CD4-positive, CD25-positive, alpha-beta regulatory T cell (primary cell): ENCODE results near the gene DESI2. TPM values are rescaled to one million over a fixed set of nuclear protein-coding genes. Genes with fewer than 3 reads are reported as not detected.

Source experiments
- ATAC-seq, 2 donors: fragments of 150-1000 bp; cut with Tn5 transposase; one replicate each; pipeline ENCODE4 v1.10.0; 2021; ENCODE audit warnings: low read depth in 2 of 2, moderate number of reproducible peaks in 2 of 2, moderate library complexity in 1 of 2
- DNase-seq, 3 donors: peaks; one replicate each; pipeline versions ENCODE4 v3.0.0 to v3.0.0-alpha.2; 2012 to 2022; ENCODE audit warnings: mixed read lengths in 1 of 3
- H3K27ac ChIP-seq: one replicate; pipeline ENCODE4 v1.7.0; 2013; ENCODE audit warnings: mild to moderate bottlenecking, low read length; ENCODE audit not compliant: insufficient read depth, poor library complexity, severe bottlenecking
- H3K27me3 ChIP-seq: one replicate; pipeline ENCODE4 v1.7.0; 2013; ENCODE audit warnings: low read length; ENCODE audit not compliant: control insufficient read depth, insufficient read depth
- H3K36me3 ChIP-seq: one replicate; pipeline ENCODE4 v1.7.0; 2013; ENCODE audit warnings: mild to moderate bottlenecking, low read length, moderate library complexity; ENCODE audit not compliant: control insufficient read depth, insufficient read depth
- H3K4me1 ChIP-seq: 2 replicates; pipeline ENCODE4 v1.7.0; 2013; ENCODE audit warnings: mild to moderate bottlenecking, low read length; ENCODE audit not compliant: insufficient read depth, control insufficient read depth, poor library complexity, severe bottlenecking
- H3K4me3 ChIP-seq: one replicate; pipeline ENCODE4 v1.7.0; 2013; ENCODE audit warnings: low read depth, mild to moderate bottlenecking, low read length, moderate library complexity
- H3K9me3 ChIP-seq, 2 experiments: 1 replicate in 1 of 2; 2 replicates in 1 of 2; pipeline ENCODE4 v1.7.0; 2013; ENCODE audit warnings: low read length in 2 of 2, mild to moderate bottlenecking in 1 of 2, moderate library complexity in 1 of 2; ENCODE audit not compliant: control insufficient read depth in 2 of 2
- H3K27ac Mint-ChIP-seq, 3 donors: one replicate each; pipeline ENCODE4 v1.8.0; 2020 to 2022; ENCODE audit warnings: mild to moderate bottlenecking in 3 of 3, mixed read lengths in 3 of 3, moderate library complexity in 2 of 3
- H3K27me3 Mint-ChIP-seq: one replicate; pipeline ENCODE4 v1.8.0; 2022; ENCODE audit warnings: mild to moderate bottlenecking, mixed read lengths
- H3K36me3 Mint-ChIP-seq: one replicate; pipeline ENCODE4 v1.8.0; 2020; ENCODE audit warnings: mixed read lengths
- H3K4me1 Mint-ChIP-seq, 4 donors: one replicate each; pipeline ENCODE4 v1.8.0; 2020 to 2022; ENCODE audit warnings: mixed read lengths in 4 of 4, mild to moderate bottlenecking in 1 of 4
- H3K4me3 Mint-ChIP-seq, 4 donors: one replicate each; pipeline ENCODE4 v1.8.0; 2020 to 2022; ENCODE audit warnings: mild to moderate bottlenecking in 4 of 4, mixed read lengths in 4 of 4, moderate library complexity in 3 of 4
- H3K9me3 Mint-ChIP-seq, 7 donors: one replicate each; pipeline ENCODE4 v1.8.0; 2020 to 2022; ENCODE audit warnings: mixed read lengths in 7 of 7, mild to moderate bottlenecking in 3 of 7, moderate library complexity in 2 of 7
- polyA plus RNA-seq, 4 donors: library from polyadenylated mRNA; unstranded; fragments of 300-500 nt; fragmentation: Illumina TruSeq; gene quantifications; one replicate each; pipeline ENCODE4 v1.2.3, GENCODE V29; 2021
- total RNA-seq: library from RNA; stranded (reverse); gene quantifications from one replicate; pipeline ENCODE4 v1.2.3, GENCODE V29; 2022

The DESI2 gene
- total and polyA plus RNA-seq, 5 donors from 2014 or later = 15.6 to 23.7 (median 18.4) TPM

DNA sequence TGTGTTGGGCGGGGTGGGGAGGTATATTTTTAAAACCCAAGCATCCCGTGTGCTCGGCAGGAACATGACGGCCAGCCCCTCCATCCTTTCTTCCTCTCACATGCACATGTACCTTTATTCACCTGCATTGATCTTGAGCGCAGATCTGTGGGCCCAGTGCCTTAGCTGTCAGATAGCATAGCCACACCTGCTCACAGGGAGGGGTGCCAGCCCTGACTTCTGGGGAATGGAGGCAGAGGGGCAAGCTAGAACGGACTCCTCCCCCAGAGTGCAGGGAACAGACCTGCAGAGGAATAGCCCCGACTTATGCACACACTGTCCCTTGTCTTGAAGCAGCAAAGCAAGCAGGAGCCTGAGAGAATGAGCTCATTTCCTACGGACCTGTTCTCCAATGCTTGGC, 56.1 kb downstream of the DESI2 start:
- no peak for DNase-seq

DNA sequence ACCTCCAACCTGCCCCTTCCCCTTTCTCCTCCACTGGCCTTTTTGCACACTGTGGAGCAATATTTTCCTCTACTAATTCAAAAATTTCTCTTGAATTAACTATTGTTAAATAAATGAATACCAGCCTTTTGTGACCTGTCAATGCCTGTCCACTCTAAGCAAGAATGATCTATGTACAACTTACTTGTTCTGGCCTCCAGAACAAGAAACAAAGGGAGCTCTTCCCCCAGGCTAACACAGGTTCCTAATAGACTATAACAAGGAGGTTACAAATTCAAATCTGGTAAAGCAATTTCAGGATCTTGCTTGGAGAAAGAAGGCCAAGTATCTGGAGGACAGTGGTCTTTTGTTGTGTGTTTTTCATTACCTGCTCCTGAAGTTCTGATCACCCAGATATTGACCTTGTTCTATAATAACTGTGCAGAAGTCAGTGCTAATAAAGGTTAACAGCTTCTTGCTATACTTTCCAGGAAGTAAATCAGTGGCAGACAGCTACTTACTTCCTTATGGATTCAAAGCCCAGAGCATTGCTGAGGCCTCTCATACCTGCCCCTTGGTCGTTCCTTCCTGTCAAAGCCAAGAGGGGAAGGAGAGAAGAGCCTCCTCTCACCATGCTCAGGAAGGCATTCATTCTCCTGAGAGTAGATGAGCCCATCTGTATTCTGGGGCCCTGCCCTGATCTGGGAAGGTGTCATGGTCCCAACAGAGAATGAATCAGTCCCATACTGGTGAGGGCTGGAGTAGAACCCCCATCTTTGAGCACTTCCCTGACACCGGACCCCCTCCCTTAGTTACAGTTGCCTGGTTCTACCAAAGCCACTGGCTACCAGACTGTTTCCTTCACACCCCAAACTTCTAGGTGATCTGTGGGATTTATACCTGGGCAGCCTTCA, 56.8 kb downstream of the DESI2 start:
- Mint-ChIP-seq H3K27ac (no peak overlapping the region), H3K36me3 (peaks cover 16% of the 10 kb centered on the region), H3K27me3 (no peaks in the 10 kb centered on the region), H3K9me3 (peaks cover 0 to 3% (median 0%) of the 10 kb centered on the region in 7 donors), H3K4me3 (no peak overlapping the region), H3K4me1 (peaks cover 0 to 2% (median 0%) of the 10 kb centered on the region in 4 donors)
- DNase-seq = no peak
- no peak overlapping the region for H3K4me3 ChIP-seq
- no peaks in the 10 kb centered on the region for H3K4me1 ChIP-seq
- H3K27ac ChIP-seq = no peak overlapping the region
- no peak for ATAC-seq
- peaks cover 21% of the 10 kb centered on the region for H3K36me3 ChIP-seq
- no peaks in the 10 kb centered on the region for H3K9me3 ChIP-seq
- no peaks in the 10 kb centered on the region for H3K27me3 ChIP-seq

More for the DNA sequence above, 56.1 kb downstream of the DESI2 start:
- no peak overlapping the region for H3K4me3 Mint-ChIP-seq
- H3K36me3 Mint-ChIP-seq = peaks cover 16% of the 10 kb centered on the region
- H3K4me3 ChIP-seq = no peak overlapping the region
- ATAC-seq = no peak
- no peaks in the 10 kb centered on the region for H3K27me3 Mint-ChIP-seq
- H3K27ac ChIP-seq = no peak overlapping the region
- peaks cover 0 to 2% (median 0%) of the 10 kb centered on the region in 4 donors for H3K4me1 Mint-ChIP-seq
- no peak overlapping the region for H3K27ac Mint-ChIP-seq
- H3K4me1 ChIP-seq = no peaks in the 10 kb centered on the region
- H3K9me3 ChIP-seq = no peaks in the 10 kb centered on the region
- no peaks in the 10 kb centered on the region for H3K27me3 ChIP-seq
- H3K9me3 Mint-ChIP-seq = peaks cover 0 to 3% (median 0%) of the 10 kb centered on the region in 7 donors
- H3K36me3 ChIP-seq = peaks cover 22% of the 10 kb centered on the region

DNA sequence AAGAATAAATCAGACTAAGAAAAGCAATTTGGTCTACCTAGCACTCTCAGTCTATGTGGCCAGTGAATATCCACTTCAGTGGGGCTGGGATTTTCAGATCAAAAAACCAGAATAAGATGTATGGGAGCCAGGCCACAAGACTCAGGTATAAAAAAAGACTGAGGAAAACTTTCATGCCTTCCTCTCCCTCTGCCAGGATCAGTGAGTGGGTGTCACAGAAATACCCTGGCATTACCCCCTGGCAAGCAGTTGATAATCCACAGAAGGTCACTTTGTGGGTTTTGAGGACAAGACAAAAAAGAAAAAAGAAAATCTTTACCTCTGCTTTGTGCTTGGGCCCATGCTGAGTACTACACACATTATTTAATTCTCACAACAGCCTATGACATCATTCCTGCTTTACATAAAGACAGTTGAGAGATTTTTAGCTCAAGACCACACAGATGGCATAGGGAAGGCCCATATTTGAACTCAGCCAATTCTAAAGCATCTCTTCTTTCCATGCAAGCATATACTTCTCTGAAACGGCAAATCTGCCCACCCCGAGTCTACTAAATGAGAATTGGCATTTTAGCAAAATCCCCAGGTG, 57.6 kb downstream of the DESI2 start:
- no peak for ATAC-seq
- DNase-seq = no peak
- Mint-ChIP-seq H3K9me3 (peaks cover 0 to 3% (median 0%) of the 10 kb centered on the region in 7 donors), H3K27me3 (no peaks in the 10 kb centered on the region), H3K4me1 (peaks cover 0 to 3% (median under 1%) of the 10 kb centered on the region in 4 donors), H3K4me3 (no peak overlapping the region), H3K27ac (no peak overlapping the region), H3K36me3 (peaks cover 14% of the 10 kb centered on the region)
- Histone ChIP-seq H3K36me3 (peaks cover 15% of the 10 kb centered on the region), H3K27me3 (no peaks in the 10 kb centered on the region), H3K27ac (no peak overlapping the region), H3K9me3 (no peaks in the 10 kb centered on the region), H3K4me3 (no peak overlapping the region), H3K4me1 (no peaks in the 10 kb centered on the region)

DNA sequence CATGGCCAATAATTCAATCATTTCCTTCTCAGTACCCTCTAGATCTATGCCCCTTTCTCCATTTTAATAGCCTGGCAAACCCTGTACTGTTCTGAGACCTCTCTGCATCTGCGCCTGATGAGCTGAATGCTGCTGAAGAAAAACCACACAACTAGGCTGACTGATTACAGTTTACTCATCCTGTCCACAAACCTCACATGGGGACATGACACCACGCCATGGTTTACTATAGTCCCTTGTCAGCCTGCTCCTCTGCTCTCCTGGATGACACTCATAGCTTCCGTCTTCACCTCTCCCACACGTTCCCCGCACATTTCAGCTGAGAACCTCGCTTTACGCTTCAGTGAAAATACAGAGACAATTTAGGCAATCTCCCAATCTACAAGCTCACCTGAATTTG, 59.7 kb downstream of the DESI2 start:
- no peaks in the 10 kb centered on the region for H3K9me3 ChIP-seq
- peaks cover 0 to 6% (median under 1%) of the 10 kb centered on the region in 4 donors for H3K4me1 Mint-ChIP-seq
- DNase-seq = no peak
- H3K27ac Mint-ChIP-seq = no peak overlapping the region
- H3K4me3 Mint-ChIP-seq = no peak overlapping the region
- no peak for ATAC-seq
- H3K9me3 Mint-ChIP-seq = peaks cover 0 to 3% (median 0%) of the 10 kb centered on the region in 7 donors
- H3K27ac ChIP-seq = no peak overlapping the region
- no peak overlapping the region for H3K4me3 ChIP-seq
- H3K4me1 ChIP-seq = no peaks in the 10 kb centered on the region
- H3K27me3 Mint-ChIP-seq = no peaks in the 10 kb centered on the region
- H3K36me3 ChIP-seq = no peaks in the 10 kb centered on the region
- peaks cover 4% of the 10 kb centered on the region for H3K36me3 Mint-ChIP-seq
- no peaks in the 10 kb centered on the region for H3K27me3 ChIP-seq

DNA sequence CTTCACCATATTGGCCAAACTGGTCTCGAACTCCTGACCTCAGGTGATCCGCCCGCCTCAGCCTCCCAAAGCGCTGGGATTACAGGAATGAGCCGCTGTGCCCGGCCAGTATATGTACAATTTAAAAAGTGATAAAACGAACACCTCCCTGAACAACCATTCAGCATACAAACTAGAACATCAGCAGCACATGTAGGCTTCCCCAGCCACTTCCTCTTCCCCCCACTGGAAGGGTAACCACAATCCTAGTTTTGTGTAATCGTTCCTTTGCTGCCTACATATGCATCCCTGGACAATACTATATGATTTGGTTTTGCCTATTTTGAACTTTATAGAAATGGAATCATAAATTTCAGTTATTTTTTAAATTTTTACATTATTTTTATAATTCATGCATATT, 60.4 kb downstream of the DESI2 start:
- H3K27ac ChIP-seq = no peak overlapping the region
- Mint-ChIP-seq H3K4me1 (peaks cover 0 to 6% (median under 1%) of the 10 kb centered on the region in 4 donors), H3K36me3 (peaks cover 4% of the 10 kb centered on the region), H3K9me3 (peaks cover 0 to 3% (median 0%) of the 10 kb centered on the region in 7 donors), H3K27ac (no peak overlapping the region), H3K4me3 (no peak overlapping the region), H3K27me3 (no peaks in the 10 kb centered on the region)
- no peak for DNase-seq
- H3K4me3 ChIP-seq = no peak overlapping the region
- no peaks in the 10 kb centered on the region for H3K9me3 ChIP-seq
- H3K4me1 ChIP-seq = no peaks in the 10 kb centered on the region
- no peaks in the 10 kb centered on the region for H3K36me3 ChIP-seq
- no peak for ATAC-seq
- H3K27me3 ChIP-seq = no peaks in the 10 kb centered on the region

DNA sequence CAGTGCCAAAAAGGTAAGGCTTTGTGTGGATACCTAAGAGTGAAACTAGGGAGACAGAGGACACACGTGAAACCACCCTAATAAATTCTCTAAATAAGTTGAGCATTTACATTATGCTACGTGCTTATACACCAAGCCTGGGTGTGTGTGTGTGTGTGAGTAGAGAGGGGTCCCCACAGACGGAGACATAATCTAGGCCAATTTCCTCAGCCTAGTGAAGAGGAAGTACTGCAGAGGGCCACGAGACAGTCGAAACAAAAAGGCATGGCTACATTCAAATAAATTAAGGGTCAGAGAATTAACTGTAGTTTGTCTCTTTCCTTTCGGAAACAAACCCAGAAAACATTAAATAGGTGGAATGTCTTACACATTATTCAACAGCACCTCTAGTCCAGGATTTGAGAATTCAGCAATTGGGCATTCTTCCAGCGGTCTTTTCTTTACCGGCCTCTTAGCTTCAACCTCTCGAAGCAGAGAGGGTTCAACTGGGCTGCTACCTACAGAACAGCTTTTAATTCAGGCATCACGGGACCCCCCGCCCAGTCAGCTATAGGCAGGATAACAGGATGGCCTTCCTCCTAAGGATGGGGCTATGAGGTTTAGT, 75.0 kb downstream of the DESI2 start:
- no peak for DNase-seq
- Mint-ChIP-seq H3K27ac (no peak overlapping the region), H3K9me3 (peaks cover 0 to 3% (median 0%) of the 10 kb centered on the region in 7 donors), H3K36me3 (no peaks in the 10 kb centered on the region), H3K4me1 (peaks cover 0 to 15% (median 3%) of the 10 kb centered on the region in 4 donors), H3K27me3 (peaks cover 42% of the 10 kb centered on the region), H3K4me3 (peak overlapping the region in 2 of 4 donors; percentile 21 to 26)
- no peak for ATAC-seq
- Histone ChIP-seq H3K9me3 (no peaks in the 10 kb centered on the region), H3K36me3 (no peaks in the 10 kb centered on the region), H3K4me1 (peaks cover 12% of the 10 kb centered on the region), H3K27ac (no peak overlapping the region), H3K4me3 (no peak overlapping the region), H3K27me3 (peaks cover 4% of the 10 kb centered on the region)

DNA sequence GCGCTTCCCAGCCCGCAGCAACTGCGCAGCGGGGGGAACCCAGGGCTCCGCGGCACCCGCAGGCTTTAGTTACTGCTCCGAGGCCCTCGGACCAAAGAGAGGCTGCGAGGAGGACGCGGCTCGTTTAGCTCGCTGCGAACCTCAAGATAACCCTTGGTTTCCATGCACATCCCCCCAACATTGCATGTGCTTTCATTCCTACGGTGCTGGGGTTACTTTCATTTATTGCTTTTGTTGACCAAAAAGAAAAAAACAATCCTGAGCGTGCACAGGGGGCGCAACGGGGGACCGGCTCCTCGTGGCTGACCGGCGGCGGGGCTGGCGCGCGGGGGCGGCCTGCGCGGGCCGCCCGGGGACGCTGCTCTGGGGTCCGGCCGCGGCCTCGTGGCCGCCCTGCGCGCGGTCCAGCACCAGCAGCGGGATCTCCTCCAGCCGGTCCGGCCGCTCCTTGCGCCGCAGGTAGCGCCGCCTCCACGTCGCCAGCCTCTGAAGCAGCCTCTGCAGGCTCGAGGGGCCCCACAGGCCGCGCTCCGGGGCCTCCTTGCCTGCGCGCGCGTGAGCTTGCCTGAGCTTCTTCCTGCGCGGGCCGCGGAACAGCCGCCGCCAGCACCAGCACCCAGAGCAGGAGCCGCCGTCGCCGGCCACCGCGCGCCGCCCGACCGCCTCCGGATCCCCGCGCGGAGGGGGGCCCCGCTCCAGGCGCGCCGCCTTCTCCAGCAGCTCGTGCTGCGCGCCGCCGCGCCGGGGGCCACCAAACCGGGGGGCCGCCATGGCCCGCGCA, 77.4 kb downstream of the DESI2 start:
- H3K27ac Mint-ChIP-seq = peak overlapping the region in 1 of 3 donors; percentile 67
- peak overlapping the region; percentile 69 to 96 (median 88) for H3K4me3 Mint-ChIP-seq
- Histone ChIP-seq H3K4me3 (peak overlapping the region; percentile 69), H3K9me3 (no peaks in the 10 kb centered on the region), H3K27me3 (peaks cover 4% of the 10 kb centered on the region), H3K36me3 (no peaks in the 10 kb centered on the region), H3K4me1 (peaks cover 12% of the 10 kb centered on the region), H3K27ac (no peak overlapping the region)
- H3K27me3 Mint-ChIP-seq = peaks cover 47% of the 10 kb centered on the region
- H3K36me3 Mint-ChIP-seq = no peaks in the 10 kb centered on the region
- peaks cover 0 to 3% (median 0%) of the 10 kb centered on the region in 7 donors for H3K9me3 Mint-ChIP-seq
- ATAC-seq (peak; percentile 43 to 62), DNase-seq (peak in 2 of 3 donors; percentile 10 to 55)
- H3K4me1 Mint-ChIP-seq = peaks cover 0 to 15% (median 3%) of the 10 kb centered on the region in 4 donors
